Activated CD8-positive, alpha-beta memory T cell treated with anti-CD3 and anti-CD28 coated beads, Interleukin-2, amount 50 U/mL, for 48 hours (primary cell): ENCODE measurements around the gene FGD2.

ENCODE experiments used
- DNase-seq: peaks from one replicate; pipeline ENCODE4 v3.0.0-alpha.2; 2020

The FGD2 gene

GRCh38 chr6:36997811-36998722 is 7.4 kb upstream of the FGD2 start:
- DNase-seq: no peak

- no peak for DNase-seq
These were observed 6.8 kb upstream of the FGD2 start for GRCh38 chr6:36998723-36999038.

- no peak for DNase-seq
These were observed 6.2 kb upstream of the FGD2 start for GRCh38 chr6:36999061-36999750.

GRCh38 chr6:36999751-37000125 is 5.7 kb upstream of the FGD2 start:
- DNase-seq: no peak

- DNase-seq: no peak
These were observed 1.1 kb upstream of the FGD2 start for GRCh38 chr6:37004044-37004980.

- DNase-seq: no peak
These were observed 542 bp downstream of the FGD2 start for GRCh38 chr6:37005827-37006567.

- DNase-seq: no peak
These were observed 1.4 kb downstream of the FGD2 start for GRCh38 chr6:37006793-37007339.

- DNase-seq: no peak
These were observed 2.0 kb downstream of the FGD2 start for GRCh38 chr6:37007340-37008043.

- no peak for DNase-seq
These were observed 3.3 kb downstream of the FGD2 start for GRCh38 chr6:37008484-37009465.

- no peak for DNase-seq
These were observed 5.0 kb downstream of the FGD2 start for GRCh38 chr6:37010402-37010892.

- DNase-seq: no peak
These were observed 6.4 kb downstream of the FGD2 start for GRCh38 chr6:37011656-37012378.

- no peak for DNase-seq
These were observed 8.3 kb downstream of the FGD2 start for GRCh38 chr6:37013516-37014491.

GRCh38 chr6:37014667-37015066 is 9.2 kb downstream of the FGD2 start:
- no peak for DNase-seq

- DNase-seq: no peak
These were observed 10.1 kb downstream of the FGD2 start for GRCh38 chr6:37015532-37015931.

GRCh38 chr6:37016995-37017394 is 11.5 kb downstream of the FGD2 start:
- no peak for DNase-seq

- no peak for DNase-seq
These were observed 12.2 kb downstream of the FGD2 start for GRCh38 chr6:37017606-37018197.

GRCh38 chr6:37018198-37019064 is 13.0 kb downstream of the FGD2 start:
- DNase-seq: peak; percentile 90
